ENCODE measurements around the gene SLIT3.
"Not testable (repeated sequence)": the region's sequence is repeated elsewhere in the genome, so short reads cannot be mapped to it uniquely, and the experiment has no call there.

Gene SLIT3

GRCh38 chr5:169114466-169115065, 186.4 kb downstream of the SLIT3 start:
- no peak for FAIRE-seq
- no peak for TF ChIP-seq CTCF (IDR thresholded peaks at IDR 0.05; ENCODE audit: insufficient read depth, missing control alignments)
- DNase-seq (ENCODE audit: insufficient read length, low spot score), result no peak

- TF ChIP-seq CTCF (IDR thresholded peaks at IDR 0.05; ENCODE audit: insufficient read depth, missing control alignments), result no peak
- DNase-seq (ENCODE audit: insufficient read length, low spot score) (no peak), FAIRE-seq (no peak)
Measured at GRCh38 chr5:169112016-169112415, 188.9 kb downstream of the SLIT3 start.

GRCh38 chr5:169106911-169107706, 193.8 kb downstream of the SLIT3 start:
- TF ChIP-seq CTCF (IDR thresholded peaks at IDR 0.05; ENCODE audit: insufficient read depth, missing control alignments), result no peak
- no peak for FAIRE-seq

GRCh38 chr5:169105582-169105981, 195.4 kb downstream of the SLIT3 start:
- not testable (repeated sequence) for DNase-seq (ENCODE audit: insufficient read length, low spot score); FAIRE-seq

More at GRCh38 chr5:169106911-169107706, 193.8 kb downstream of the SLIT3 start:
- no peak for DNase-seq (ENCODE audit: insufficient read length, low spot score)

GRCh38 chr5:169104937-169105494, 195.9 kb downstream of the SLIT3 start:
- TF ChIP-seq CTCF (IDR thresholded peaks at IDR 0.05; ENCODE audit: insufficient read depth, missing control alignments), result no peak
- FAIRE-seq (no peak), DNase-seq (ENCODE audit: insufficient read length, low spot score) (no peak)

- no peak for FAIRE-seq
- no peak for TF ChIP-seq CTCF (IDR thresholded peaks at IDR 0.05; ENCODE audit: insufficient read depth, missing control alignments)
Measured at GRCh38 chr5:169103586-169104181, 197.3 kb downstream of the SLIT3 start.

GRCh38 chr5:169101966-169102365, 199.0 kb downstream of the SLIT3 start:
- no peak for FAIRE-seq
- DNase-seq (ENCODE audit: insufficient read length, low spot score), result no peak
- no peak for TF ChIP-seq CTCF (IDR thresholded peaks at IDR 0.05; ENCODE audit: insufficient read depth, missing control alignments)

More at GRCh38 chr5:169103586-169104181, 197.3 kb downstream of the SLIT3 start:
- DNase-seq (ENCODE audit: insufficient read length, low spot score), result no peak

Data from D721Med (cell line).